Body of pancreas (tissue), 4 donors: ENCODE data around the gene CBFA2T3. TPM values are rescaled to one million over a fixed set of nuclear protein-coding genes. Genes with fewer than 3 reads are reported as not detected.

ENCODE experiments used
- ATAC-seq: fragments of 150-250 bp; one replicate; pipeline ENCODE4 v1.9.1; 2016
- DNase-seq, 4 donors: peaks; one replicate each; pipeline ENCODE4 v3.0.0-alpha.2; 2019
- H3K27ac ChIP-seq, 4 donors: fragments of 200-600 bp; sonication (generic); 1 replicate in 3 of 4; 2 replicates in 1 of 4; pipeline versions ENCODE4 v1.5.1 to v1.6.1; 2016 to 2019; ENCODE audit warnings: mild to moderate bottlenecking in 1 of 4, mixed read lengths in 1 of 4, moderate library complexity in 1 of 4
- H3K27me3 ChIP-seq, 2 donors: fragments of 200-600 bp; sonication (generic); one replicate each; pipeline ENCODE4 v1.6.0; 2016; ENCODE audit warnings: mild to moderate bottlenecking in 1 of 2
- H3K36me3 ChIP-seq, 2 donors: fragments of 200-600 bp; sonication (generic); replicated peaks in 1 of 2; 2 replicates each; pipeline ENCODE4 v1.5.1; 2016; ENCODE audit warnings: low read depth in 2 of 2; ENCODE audit not compliant: insufficient read depth in 1 of 2
- H3K4me1 ChIP-seq: fragments of 200-600 bp; sonication (generic); one replicate; pipeline ENCODE4 v1.6.0; 2016
- H3K4me3 ChIP-seq, 2 donors: fragments of 200-600 bp; sonication (generic); 1 replicate in 1 of 2; 2 replicates in 1 of 2; pipeline ENCODE4 v1.5.1; 2016 to 2019
- H3K9me3 ChIP-seq, 3 donors: fragments of 200-600 bp; sonication (generic); 1 replicate in 2 of 3; 2 replicates in 1 of 3; pipeline ENCODE4 v1.5.1; 2016
- CTCF ChIP-seq, 7 experiments: fragments of 450-650 bp in 4 of 7; fragments of 200-600 bp in 3 of 7; sonication (generic) in 3 of 7; IDR thresholded peaks; one replicate each; pipeline ENCODE4 v1.5.1; 2016 to 2019; ENCODE audit warnings: antibody characterized with exemption in 7 of 7
- POLR2A ChIP-seq, 3 donors: fragments of 450-650 bp; IDR thresholded peaks; one replicate each; pipeline ENCODE4 v1.6.1; 2016; ENCODE audit warnings: antibody characterized with exemption in 3 of 3, mild to moderate bottlenecking in 2 of 3
- WGBS, 2 donors: methylation state at CpG; one replicate each; pipeline ENCODE4 v1.1.5; 2017; 5-methylcytosine and 5-hydroxymethylcytosine counted together
- intact Hi-C: fragments of 100-400 bp; cut with DNase I; formaldehyde crosslinking; loops from one replicate; pipeline ENCODE4 v1.15.1; 2023
- total RNA-seq, 2 donors: library from RNA; depleted of rRNA; stranded (reverse); fragments of >200 nt; gene quantifications; one replicate each; pipeline ENCODE4 v1.1.0, GENCODE V29; 2016

Gene CBFA2T3
- total RNA-seq, 2 donors from 2014 or later, result 7.8 to 16.2 TPM

- no peak for ATAC-seq
- no peaks in the 10 kb centered on the region for H3K36me3 ChIP-seq
- no peak overlapping the region for H3K27ac ChIP-seq
- no peaks in the 10 kb centered on the region for H3K9me3 ChIP-seq
- intact Hi-C loops, result no loop called here
- DNase-seq, result no peak
- no peak overlapping the region for H3K4me3 ChIP-seq
- TF ChIP-seq POLR2A (IDR thresholded peaks at IDR 0.05), result no peak
- no peak for TF ChIP-seq CTCF (IDR thresholded peaks at IDR 0.05)
- no peaks in the 10 kb centered on the region for H3K27me3 ChIP-seq
- 72 to 90% methylated on average over 12 to 24 of the region's 24 CpGs for WGBS, 2 donors
- H3K4me1 ChIP-seq, result no peaks in the 10 kb centered on the region
Observed at GRCh38 chr16:88828711-88829110, 148.3 kb downstream of the CBFA2T3 start.

DNA sequence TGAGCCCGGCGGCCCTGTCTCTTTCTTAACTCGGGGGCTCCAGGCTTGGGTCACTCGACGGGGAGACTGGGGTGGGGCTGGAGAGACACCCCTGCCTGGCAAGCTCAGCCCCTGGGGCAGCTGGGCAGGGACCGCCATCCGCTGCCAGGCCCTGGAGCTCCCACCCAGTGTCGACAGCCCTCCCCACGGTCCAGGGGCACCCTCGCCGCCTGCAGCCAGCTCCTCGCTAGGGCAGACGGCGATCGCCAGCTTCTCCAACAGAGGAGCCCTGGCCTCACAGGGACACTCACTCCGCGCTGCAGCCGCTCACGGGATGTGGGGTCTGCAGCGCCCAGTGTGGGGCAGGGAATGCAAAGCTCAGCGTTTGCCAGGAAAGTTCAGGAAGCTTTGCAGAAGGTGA lies 149.3 kb downstream of the CBFA2T3 start:
- Histone ChIP-seq H3K27me3 (no peaks in the 10 kb centered on the region), H3K36me3 (no peaks in the 10 kb centered on the region), H3K9me3 (no peaks in the 10 kb centered on the region), H3K27ac (no peak overlapping the region), H3K4me3 (no peak overlapping the region), H3K4me1 (no peaks in the 10 kb centered on the region)
- intact Hi-C loops, result no loop called here
- WGBS, 2 donors, result 86 to 95% methylated on average over 1 to 21 of the region's 21 CpGs
- no peak for DNase-seq
- ATAC-seq, result no peak
- no peak for TF ChIP-seq POLR2A (IDR thresholded peaks at IDR 0.05)
- TF ChIP-seq CTCF (IDR thresholded peaks at IDR 0.05), result no peak

GRCh38 chr16:88826070-88826840 lies 150.8 kb downstream of the CBFA2T3 start:
- peak; percentile 15 for ATAC-seq
- H3K27me3 ChIP-seq, result no peaks in the 10 kb centered on the region
- no peak for DNase-seq
- no peaks in the 10 kb centered on the region for H3K4me1 ChIP-seq
- no peak for TF ChIP-seq POLR2A (IDR thresholded peaks at IDR 0.05)
- no peak for TF ChIP-seq CTCF (IDR thresholded peaks at IDR 0.05)
- peaks cover 0 to 4% of the 10 kb centered on the region in 2 donors for H3K36me3 ChIP-seq
- intact Hi-C loops, result no loop called here
- no peaks in the 10 kb centered on the region for H3K9me3 ChIP-seq
- H3K4me3 ChIP-seq, result no peak overlapping the region
- H3K27ac ChIP-seq, result no peak overlapping the region
- 90 to 93% methylated on average over 23 to 24 of the region's 26 CpGs for WGBS, 2 donors

- ATAC-seq (no peak), DNase-seq (no peak)
- Histone ChIP-seq H3K27ac (no peak overlapping the region), H3K4me1 (no peaks in the 10 kb centered on the region), H3K9me3 (no peaks in the 10 kb centered on the region), H3K27me3 (no peaks in the 10 kb centered on the region), H3K4me3 (no peak overlapping the region), H3K36me3 (peaks cover 0 to 4% of the 10 kb centered on the region in 2 donors)
- no peak for TF ChIP-seq POLR2A (IDR thresholded peaks at IDR 0.05)
- no peak for TF ChIP-seq CTCF (IDR thresholded peaks at IDR 0.05)
- 85 to 92% methylated on average over 7 to 12 of the region's 12 CpGs for WGBS, 2 donors
- intact Hi-C loops, result no loop called here
Observed at GRCh38 chr16:88825146-88825545, 151.9 kb downstream of the CBFA2T3 start.

Other genes with a start within 250 kb of the CBFA2T3 start
- gene PIEZO1, start 192.0 kb downstream of the CBFA2T3 start, total RNA-seq, result 100 to 1,000 TPM in 1 of 2 donors, 10 to 100 TPM in 1; 61.0 to 269 TPM
- 1 to 10 TPM in 1 of 2 donors, not detected in 1; 7.6 TPM for gene CDT1, start 173.4 kb downstream of the CBFA2T3 start, total RNA-seq
- gene APRT, start 165.3 kb downstream of the CBFA2T3 start, total RNA-seq, result 100 to 1,000 TPM in 1 of 2 donors, 10 to 100 TPM in 1; 95.9 to 104 TPM
- 10 to 100 TPM in 1 of 2 donors, 1 to 10 TPM in 1; 8.8 to 48.8 TPM for gene GALNS, start 120.3 kb downstream of the CBFA2T3 start, total RNA-seq
- gene TRAPPC2L, start 120.1 kb downstream of the CBFA2T3 start, total RNA-seq, result 10 to 100 TPM in 1 of 2 donors, 1 to 10 TPM in 1; 7.6 to 35.5 TPM
- gene PABPN1L, start 110.5 kb downstream of the CBFA2T3 start, total RNA-seq, result not detected
- 10 to 100 TPM; 22.1 to 48.8 TPM for gene ACSF3, start 116.6 kb upstream of the CBFA2T3 start, total RNA-seq
- gene CDH15, start 194.5 kb upstream of the CBFA2T3 start, total RNA-seq, result 1 to 10 TPM in 1 of 2 donors, not detected in 1; 1.0 TPM
- 10 to 100 TPM in 1 of 2 donors, not detected in 1; 68.2 TPM for gene SLC22A31, start 223.3 kb upstream of the CBFA2T3 start, total RNA-seq
- 1 to 10 TPM; 4.9 to 5.6 TPM for gene ZNF778, start 240.5 kb upstream of the CBFA2T3 start, total RNA-seq